ENCODE results near the gene TNFRSF6B. TPM values are rescaled to one million over a fixed set of nuclear protein-coding genes. Genes with fewer than 3 reads are reported as not detected.

The TNFRSF6B gene
- polyA plus RNA-seq, 2 of the 4 experiments (the other 2 are of a cell fraction) = 0.22 to 0.66 TPM

- H3K4me2 ChIP-seq = peak overlapping the region; percentile 98
- ATAC-seq (peak in 1 of 2 experiments; percentile 1; a peak in 1 of 6 replicates), FAIRE-seq (no peak)
Observed at GRCh38 chr20:63738687-63739129, 42.3 kb downstream of the TNFRSF6B start.

More at GRCh38 chr20:63738687-63739129, 42.3 kb downstream of the TNFRSF6B start:
- H3K4me1 ChIP-seq = peaks cover 17% of the 10 kb centered on the region
- peak overlapping the region in 1 of 2 experiments; percentile 89; a peak in 4 of 6 replicates for H3K27ac ChIP-seq
- H3K4me3 ChIP-seq = no peak overlapping the region; the same call in 2 of the 3 replicates
- CTCF ChIA-PET = interaction anchor here (1.1 kb wide), 1 partner anchor 41 kb away, joined by 3 read pairs; no protein-coding TSS in a partner anchor
- no peaks in the 10 kb centered on the region for H3K9me3 ChIP-seq
- TF ChIP-seq MAX (IDR thresholded peaks at IDR 0.05) = no peak
- no peak for TF ChIP-seq RARB (CRISPR knock-in tag; IDR thresholded peaks at IDR 0.05)
- no peak for TF ChIP-seq PBX3 (IDR thresholded peaks at IDR 0.05)
- TF ChIP-seq NFE2L2 (conservative IDR thresholded peaks at IDR 0.05; ENCODE audit: low read length) = no peak
- TF ChIP-seq E2F6 (IDR thresholded peaks at IDR 0.05; ENCODE audit: borderline replicate concordance, low read depth) = no peak
- TF ChIP-seq HOXB13 (CRISPR knock-in tag; IDR thresholded peaks at IDR 0.05; ENCODE audit: low read depth) = no peak
- no peak for TF ChIP-seq NPAS2 (CRISPR knock-in tag; IDR thresholded peaks at IDR 0.05; ENCODE audit: borderline replicate concordance)
- TF ChIP-seq HOXB5 (CRISPR knock-in tag; IDR thresholded peaks at IDR 0.05) = no peak
- TF ChIP-seq JUNB (IDR thresholded peaks at IDR 0.05) = no peak
- TF ChIP-seq HEYL (CRISPR knock-in tag; IDR thresholded peaks at IDR 0.05) = no peak
- no peak for TF ChIP-seq HES2 (IDR thresholded peaks at IDR 0.05)
- TF ChIP-seq USF2 (IDR thresholded peaks at IDR 0.05) = no peak
- TF ChIP-seq CBX8 (IDR thresholded peaks at IDR 0.05) = no peak
- TF ChIP-seq FOXS1 (CRISPR knock-in tag; IDR thresholded peaks at IDR 0.05) = no peak
- no peak for TF ChIP-seq HMGXB4 (CRISPR knock-in tag; IDR thresholded peaks at IDR 0.05; ENCODE audit: borderline replicate concordance)
- no peak for TF ChIP-seq ZSCAN20 (CRISPR knock-in tag; IDR thresholded peaks at IDR 0.05)
- TF ChIP-seq TP53 (CRISPR knock-in tag; IDR thresholded peaks at IDR 0.05) = no peak
- TF ChIP-seq KDM1A (IDR thresholded peaks at IDR 0.05; ENCODE audit: low read depth) = no peak
- no peak for DNase-seq (ENCODE audit: low read depth in 1 of 2, low spot score in 1 of 2)
- WGBS (ENCODE audit: missing lambda C conversion rate) = 90% methylated on average over 6 of the region's 26 CpGs
- POLR2A ChIA-PET = interaction anchor here (1.0 to 1.2 kb wide), 2 partner anchors 31 to 127 kb away, joined by 3 read pairs; partner anchors contain the start of genes ARFRP1, TPD52L2 and ZGPAT
